HCT116 (cell line): ENCODE results near the gene EFNB2. TPM values are rescaled to one million over a fixed set of nuclear protein-coding genes. Genes with fewer than 3 reads are reported as not detected.

Experiments
- ATAC-seq: fragments of 200-7000 bp; cut with Tn5 transposase; 2 replicates; pipeline ENCODE4 v1.9.1; 2020; ENCODE audit warnings: mild to moderate bottlenecking, moderate library complexity
- BruUV-seq: library from RNA; stranded (reverse); fragments of 400-500 nt; replicated peaks from 2 replicates; lab custom pipeline; 2021; lab: Mats Ljungman, UMichigan
- CTCF ChIA-PET: fragments of 300-600 bp; sonication (Branson Sonifier 250); formaldehyde crosslinking; loops from one replicate; lab custom pipeline; 2021; ENCODE audit warnings: antibody characterized with exemption; lab: Charles Lee
- POLR2A ChIA-PET: fragments of 300-600, 350-600 bp; sonication (Branson Sonifier 250); formaldehyde crosslinking; loops from one replicate; lab custom pipeline; 2021; ENCODE audit warnings: antibody characterized with exemption; lab: Charles Lee
- RAD21 ChIA-PET, 2 experiments: fragments of 300-600 bp; sonication (Branson Sonifier 250); formaldehyde crosslinking; loops; one replicate each; lab custom pipeline; 2023; ENCODE audit warnings: low total read pairs in 2 of 2; ENCODE audit not compliant: uncharacterized antibody in 2 of 2, unreplicated experiment in 2 of 2, low non-redundant PET in 1 of 2; lab: Charles Lee
- DNase-seq: peaks from one replicate; pipeline ENCODE4 v3.0.0-alpha.2; 2010; ENCODE audit warnings: low read depth, low spot score
- H2AFZ ChIP-seq: fragments of 200-600 bp; shearing (Covaris generic), sonication (generic); 2 replicates; pipeline ENCODE4 v1.6.1; 2017; ENCODE audit warnings: low read depth, mixed run types, mixed read lengths, antibody characterized with exemption, low read length; ENCODE audit not compliant: poor library complexity, severe bottlenecking
- H3K27ac ChIP-seq: 2 replicates; pipeline ENCODE4 v1.5.1; 2012; ENCODE audit warnings: low read depth, low read length
- H3K27me3 ChIP-seq: fragments of 200-600 bp; sonication (generic); 2 replicates; pipeline ENCODE4 v1.6.1; 2016; ENCODE audit warnings: mixed run types, low read length, mixed read lengths; ENCODE audit not compliant: insufficient read depth
- H3K36me3 ChIP-seq, 2 experiments: fragments of 200-500 bp in 1 of 2; fragments of 200-600 bp in 1 of 2; sonication (Bioruptor generic) in 1 of 2; sonication (generic) in 1 of 2; 2 replicates each; pipeline versions ENCODE4 v1.5.1 to v1.6.1; 2014 to 2016; ENCODE audit warnings: low read length in 2 of 2, inconsistent platforms in 1 of 2, mixed read lengths in 1 of 2, mixed run types in 1 of 2; ENCODE audit not compliant: insufficient read depth in 2 of 2, control insufficient read depth in 1 of 2
- H3K4me1 ChIP-seq, 2 experiments: fragments of 200-600 bp in 1 of 2; sonication (generic) in 1 of 2; 2 replicates each; pipeline versions ENCODE4 v1.5.1 to v1.6.1; 2012 to 2017; ENCODE audit warnings: low read length in 2 of 2, inconsistent platforms in 1 of 2, mild to moderate bottlenecking in 1 of 2, mixed read lengths in 1 of 2, mixed run types in 1 of 2, moderate library complexity in 1 of 2; ENCODE audit not compliant: insufficient read depth in 2 of 2, control insufficient read depth in 1 of 2
- H3K4me2 ChIP-seq: fragments of 200-600 bp; sonication (generic); 2 replicates; pipeline ENCODE4 v1.6.1; 2017; ENCODE audit warnings: mixed run types, low read length, mixed read lengths
- H3K4me3 ChIP-seq, 2 experiments: fragments of 200-600 bp in 1 of 2; sonication (generic) in 1 of 2; replicated peaks in 1 of 2; 2 replicates each; pipeline ENCODE4 v1.5.1; 2011 to 2016; ENCODE audit warnings: low read length in 2 of 2, control low read depth in 1 of 2, low read depth in 1 of 2, mild to moderate bottlenecking in 1 of 2, mixed read lengths in 1 of 2, mixed run types in 1 of 2
- H3K79me2 ChIP-seq: fragments of 200-600 bp; sonication (generic); 2 replicates; pipeline ENCODE4 v1.6.1; 2017; ENCODE audit warnings: mild to moderate bottlenecking, mixed run types, low read length, moderate library complexity, mixed read lengths; ENCODE audit not compliant: insufficient read depth
- H3K9ac ChIP-seq: fragments of 200-600 bp; sonication (generic); 2 replicates; pipeline ENCODE4 v1.6.1; 2016; ENCODE audit warnings: low read length, mixed read lengths
- H3K9me2 ChIP-seq: fragments of 200-600 bp; sonication (generic), shearing (Covaris generic); 2 replicates; pipeline ENCODE4 v1.6.1; 2017; ENCODE audit warnings: mixed run types, mild to moderate bottlenecking, moderate library complexity; ENCODE audit not compliant: insufficient read depth
- H3K9me3 ChIP-seq, 2 experiments: fragments of 200-500 bp in 1 of 2; fragments of 200-600 bp in 1 of 2; sonication (Bioruptor generic) in 1 of 2; sonication (generic) in 1 of 2; 2 replicates each; pipeline ENCODE4 v1.6.1; 2014 to 2017; ENCODE audit warnings: low read length in 2 of 2, mixed read lengths in 2 of 2, inconsistent platforms in 1 of 2, low read depth in 1 of 2, mild to moderate bottlenecking in 1 of 2, mixed run types in 1 of 2, moderate library complexity in 1 of 2; ENCODE audit not compliant: control insufficient read depth in 1 of 2, insufficient read depth in 1 of 2
- H4K20me1 ChIP-seq: fragments of 200-600 bp; sonication (generic), shearing (Covaris generic); 2 replicates; pipeline ENCODE4 v1.6.1; 2017; ENCODE audit warnings: mixed run types, mild to moderate bottlenecking, moderate library complexity; ENCODE audit not compliant: insufficient read depth
- EGR1 ChIP-seq: IDR thresholded peaks from 2 replicates; pipeline ENCODE4 v1.6.1; 2012; ENCODE audit warnings: low read depth
- ELF1 ChIP-seq: IDR thresholded peaks from 2 replicates; pipeline ENCODE4 v1.6.1; 2012; ENCODE audit warnings: low read depth, borderline replicate concordance
- RAD21 ChIP-seq: IDR thresholded peaks from 2 replicates; pipeline ENCODE4 v1.6.1; 2012; ENCODE audit warnings: low read depth, mild to moderate bottlenecking
- REST ChIP-seq: IDR thresholded peaks from 2 replicates; pipeline ENCODE4 v1.6.1; 2012; ENCODE audit warnings: low read depth
- SP1 ChIP-seq: IDR thresholded peaks from 2 replicates; pipeline ENCODE4 v1.6.1; 2012; ENCODE audit warnings: low read depth
- intact Hi-C: fragments of 100-400 bp; cut with micrococcal nuclease; formaldehyde crosslinking; loops from 2 replicates; pipeline ENCODE4 v1.10.0; 2022
- total RNA-seq: library from RNA; stranded (reverse); gene quantifications from one replicate; pipeline ENCODE4 v1.2.1, GENCODE V29; 2021; ENCODE audit not compliant: unreplicated experiment

Gene EFNB2
- total RNA-seq, 1 experiment from 2014 or later: 30.9 TPM

DNA sequence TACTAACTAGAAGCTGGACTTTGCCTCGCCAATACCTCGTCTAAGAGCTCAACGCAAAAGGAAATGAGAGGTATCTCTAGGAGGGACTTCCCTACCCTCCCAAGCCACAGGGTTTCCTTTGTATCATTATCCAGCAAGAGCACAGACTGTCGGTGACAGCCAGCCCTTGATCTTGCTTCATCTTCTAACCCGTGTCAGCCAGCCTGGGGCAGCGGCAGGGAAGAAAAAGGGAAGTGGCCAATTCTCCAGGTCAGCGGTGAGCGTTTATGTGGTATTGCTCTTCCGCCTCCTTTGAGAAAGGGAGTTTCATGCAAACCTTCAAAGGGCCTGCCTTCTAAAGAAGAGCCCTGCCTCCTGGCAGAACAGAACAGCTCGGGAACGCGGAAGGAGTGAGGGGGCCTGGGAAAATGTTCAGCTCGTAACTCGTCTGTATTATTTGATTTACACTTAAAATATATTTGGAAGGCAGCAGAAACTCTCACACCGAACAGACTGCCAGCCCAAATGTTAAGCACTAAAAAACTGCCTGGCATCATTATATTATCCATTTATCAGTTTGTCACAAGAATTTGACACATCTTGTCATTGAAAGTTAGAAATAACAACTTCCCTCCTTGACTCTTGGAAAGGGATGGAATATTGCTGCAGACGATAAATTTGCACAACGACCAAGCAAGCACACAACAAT is 41.8 kb downstream of the EFNB2 start:
- no peak overlapping the region for H3K4me3 ChIP-seq
- H3K4me1 ChIP-seq: no peaks in the 10 kb centered on the region; a peak in 1 of 4 replicates
- H3K36me3 ChIP-seq: peaks cover 19 to 26% of the 10 kb centered on the region in 2 experiments; a peak in 3 of 4 replicates
- H3K4me2 ChIP-seq: no peak overlapping the region
- BruUV-seq: no TSS peak
- no peak overlapping the region for H2AFZ ChIP-seq
- no peaks in the 10 kb centered on the region for H4K20me1 ChIP-seq
- H3K79me2 ChIP-seq: peaks cover 12% of the 10 kb centered on the region
- POLR2A ChIA-PET: no interaction called here
- H3K9me3 ChIP-seq: no peaks in the 10 kb centered on the region
- RAD21 ChIA-PET: no interaction called here
- H3K9me2 ChIP-seq: no peaks in the 10 kb centered on the region
- intact Hi-C loops: no loop called here
- DNase-seq (no peak), ATAC-seq (no peak)
- CTCF ChIA-PET: no interaction called here
- no peak overlapping the region for H3K27ac ChIP-seq
- TF ChIP-seq EGR1 (no peak), RAD21 (no peak), REST (no peak), ELF1 (no peak), SP1 (no peak)
- no peaks in the 10 kb centered on the region for H3K27me3 ChIP-seq
- H3K9ac ChIP-seq: no peak overlapping the region
